GM12872 (cell line): ENCODE measurements around the gene SLC22A14.
A peak's percentile ranks its signal among the peaks of the same experiment; 100 is the strongest.

Experiments used
- CTCF ChIP-seq: IDR thresholded peaks from 3 replicates; pipeline ENCODE4 v1.5.1; 2011; ENCODE audit warnings: low read depth, mild to moderate bottlenecking, low read length, moderate library complexity; ENCODE audit not compliant: insufficient read depth

Gene SLC22A14

GRCh38 chr3:38284756-38285150 lies 2.7 kb downstream of the SLC22A14 start:
- TF ChIP-seq CTCF = no peak

- TF ChIP-seq CTCF = no peak
Observed at GRCh38 chr3:38297537-38297936, 15.4 kb downstream of the SLC22A14 start.

- TF ChIP-seq CTCF = peak; percentile 58
Observed at GRCh38 chr3:38297947-38298711, 16.0 kb downstream of the SLC22A14 start.

GRCh38 chr3:38306941-38307340 lies 24.8 kb downstream of the SLC22A14 start:
- TF ChIP-seq CTCF = no peak

- TF ChIP-seq CTCF = no peak
Observed at GRCh38 chr3:38307599-38307998, 25.5 kb downstream of the SLC22A14 start.

GRCh38 chr3:38308456-38308855 lies 26.4 kb downstream of the SLC22A14 start:
- TF ChIP-seq CTCF = no peak

- no peak for TF ChIP-seq CTCF
Observed at GRCh38 chr3:38311476-38311875, 29.4 kb downstream of the SLC22A14 start.

- TF ChIP-seq CTCF = no peak
Observed at GRCh38 chr3:38311941-38312340, 29.8 kb downstream of the SLC22A14 start.
